GM23338 (cell line): Measurements from ENCODE around the gene TMSB4X. TPM values are rescaled to one million over a fixed set of nuclear protein-coding genes. Genes with fewer than 3 reads are reported as not detected.

Experiments used
- EZH2phosphoT487 ChIP-seq: fragments of 200-600 bp; sonication (generic); IDR thresholded peaks from one replicate; pipeline ENCODE4 v1.8.1; 2018; ENCODE audit warnings: antibody characterized with exemption; ENCODE audit not compliant: unreplicated experiment
- NANOG ChIP-seq: IDR thresholded peaks from 2 replicates; pipeline ENCODE4 v1.6.1; 2016; ENCODE audit warnings: antibody characterized with exemption, borderline replicate concordance
- STAT1 ChIP-seq: IDR thresholded peaks from one replicate; pipeline ENCODE4 v1.6.1; 2016; ENCODE audit warnings: antibody characterized with exemption; ENCODE audit not compliant: unreplicated experiment
- ZNF114 ChIP-seq: fragments of 250-450 bp; sonication (Bioruptor Pico); IDR thresholded peaks from 2 replicates; pipeline ENCODE4 v1.5.0; 2020; ENCODE audit warnings: mild to moderate bottlenecking, moderate library complexity
- ZNF331 ChIP-seq: fragments of 250-450 bp; sonication (Bioruptor Pico); IDR thresholded peaks from 2 replicates; pipeline ENCODE4 v1.5.0; 2020; ENCODE audit warnings: low read depth, mild to moderate bottlenecking, moderate library complexity
- polyA plus RNA-seq: library from polyadenylated mRNA; unstranded; fragments of >200 nt; fragmentation: Nextera tagmentation; extraction: Ambion mirVana; gene quantifications from 2 replicates; pipeline ENCODE4 v1.2.1, GENCODE V29; 2016
- total RNA-seq: library from RNA; depleted of rRNA; stranded (reverse); fragments of >200 nt; shearing (Covaris generic); gene quantifications from 2 replicates; pipeline ENCODE4 v1.2.3, GENCODE V29; 2014
- TF ChIP-seq, protein P1 (sequence below): fragments of 250-450 bp; sonication (Bioruptor Pico); IDR thresholded peaks from 2 replicates; pipeline ENCODE4 v1.5.0; 2020; ENCODE audit warnings: mild to moderate bottlenecking, moderate library complexity
- TF ChIP-seq, protein P2 (sequence below), 2 experiments: fragments of 200-600 bp in 1 of 2; sonication (generic) in 1 of 2; conservative IDR thresholded peaks; 2 replicates each; pipeline versions ENCODE4 v1.5.1 to v1.6.1; 2016 to 2017; ENCODE audit warnings: antibody characterized with exemption in 2 of 2, low read depth in 2 of 2, mild to moderate bottlenecking in 2 of 2, moderate library complexity in 1 of 2

Gene TMSB4X
- total and polyA plus RNA-seq, 2 experiments from 2014 or later: 999 to 6,191 TPM

DNA sequence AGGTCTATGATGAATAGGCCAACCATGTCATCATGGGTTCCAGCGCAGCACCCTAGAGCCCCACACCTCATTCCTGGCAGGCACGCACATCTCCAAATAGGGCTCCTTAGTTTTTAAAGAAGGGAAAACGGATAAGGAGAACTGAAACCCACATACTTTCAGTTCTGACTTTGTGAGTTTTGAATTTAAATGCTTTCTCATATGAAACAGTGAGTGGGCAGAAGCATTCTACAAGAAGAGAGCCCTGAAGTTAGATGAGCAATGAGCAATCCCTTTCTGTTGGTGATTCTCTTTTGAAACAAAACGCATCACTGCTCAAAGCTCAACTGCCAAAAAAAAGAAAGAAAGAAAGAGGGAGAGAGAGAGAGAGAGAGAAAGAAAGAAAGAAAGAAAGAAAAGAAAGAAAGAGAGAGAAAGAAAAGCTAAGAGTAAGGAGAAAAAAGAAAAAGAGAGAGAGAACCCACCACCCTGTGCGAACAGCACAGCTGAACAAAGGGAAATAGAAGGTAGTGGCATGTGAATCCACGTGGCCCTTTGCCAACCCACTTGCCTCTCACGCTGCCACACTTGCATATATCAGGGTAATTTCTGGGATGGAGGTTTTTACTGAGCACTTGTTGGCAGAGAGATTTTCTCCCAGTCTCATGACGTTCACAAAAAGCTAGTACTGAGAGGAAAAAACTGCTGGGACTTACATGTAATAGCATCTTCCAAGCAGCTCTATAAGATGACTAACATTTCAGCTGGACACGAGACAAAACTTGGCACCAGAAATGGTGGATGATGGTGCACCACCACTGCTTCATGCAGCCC lies 31.0 kb downstream of the TMSB4X start (continued):
- TF ChIP-seq, protein P1, sequence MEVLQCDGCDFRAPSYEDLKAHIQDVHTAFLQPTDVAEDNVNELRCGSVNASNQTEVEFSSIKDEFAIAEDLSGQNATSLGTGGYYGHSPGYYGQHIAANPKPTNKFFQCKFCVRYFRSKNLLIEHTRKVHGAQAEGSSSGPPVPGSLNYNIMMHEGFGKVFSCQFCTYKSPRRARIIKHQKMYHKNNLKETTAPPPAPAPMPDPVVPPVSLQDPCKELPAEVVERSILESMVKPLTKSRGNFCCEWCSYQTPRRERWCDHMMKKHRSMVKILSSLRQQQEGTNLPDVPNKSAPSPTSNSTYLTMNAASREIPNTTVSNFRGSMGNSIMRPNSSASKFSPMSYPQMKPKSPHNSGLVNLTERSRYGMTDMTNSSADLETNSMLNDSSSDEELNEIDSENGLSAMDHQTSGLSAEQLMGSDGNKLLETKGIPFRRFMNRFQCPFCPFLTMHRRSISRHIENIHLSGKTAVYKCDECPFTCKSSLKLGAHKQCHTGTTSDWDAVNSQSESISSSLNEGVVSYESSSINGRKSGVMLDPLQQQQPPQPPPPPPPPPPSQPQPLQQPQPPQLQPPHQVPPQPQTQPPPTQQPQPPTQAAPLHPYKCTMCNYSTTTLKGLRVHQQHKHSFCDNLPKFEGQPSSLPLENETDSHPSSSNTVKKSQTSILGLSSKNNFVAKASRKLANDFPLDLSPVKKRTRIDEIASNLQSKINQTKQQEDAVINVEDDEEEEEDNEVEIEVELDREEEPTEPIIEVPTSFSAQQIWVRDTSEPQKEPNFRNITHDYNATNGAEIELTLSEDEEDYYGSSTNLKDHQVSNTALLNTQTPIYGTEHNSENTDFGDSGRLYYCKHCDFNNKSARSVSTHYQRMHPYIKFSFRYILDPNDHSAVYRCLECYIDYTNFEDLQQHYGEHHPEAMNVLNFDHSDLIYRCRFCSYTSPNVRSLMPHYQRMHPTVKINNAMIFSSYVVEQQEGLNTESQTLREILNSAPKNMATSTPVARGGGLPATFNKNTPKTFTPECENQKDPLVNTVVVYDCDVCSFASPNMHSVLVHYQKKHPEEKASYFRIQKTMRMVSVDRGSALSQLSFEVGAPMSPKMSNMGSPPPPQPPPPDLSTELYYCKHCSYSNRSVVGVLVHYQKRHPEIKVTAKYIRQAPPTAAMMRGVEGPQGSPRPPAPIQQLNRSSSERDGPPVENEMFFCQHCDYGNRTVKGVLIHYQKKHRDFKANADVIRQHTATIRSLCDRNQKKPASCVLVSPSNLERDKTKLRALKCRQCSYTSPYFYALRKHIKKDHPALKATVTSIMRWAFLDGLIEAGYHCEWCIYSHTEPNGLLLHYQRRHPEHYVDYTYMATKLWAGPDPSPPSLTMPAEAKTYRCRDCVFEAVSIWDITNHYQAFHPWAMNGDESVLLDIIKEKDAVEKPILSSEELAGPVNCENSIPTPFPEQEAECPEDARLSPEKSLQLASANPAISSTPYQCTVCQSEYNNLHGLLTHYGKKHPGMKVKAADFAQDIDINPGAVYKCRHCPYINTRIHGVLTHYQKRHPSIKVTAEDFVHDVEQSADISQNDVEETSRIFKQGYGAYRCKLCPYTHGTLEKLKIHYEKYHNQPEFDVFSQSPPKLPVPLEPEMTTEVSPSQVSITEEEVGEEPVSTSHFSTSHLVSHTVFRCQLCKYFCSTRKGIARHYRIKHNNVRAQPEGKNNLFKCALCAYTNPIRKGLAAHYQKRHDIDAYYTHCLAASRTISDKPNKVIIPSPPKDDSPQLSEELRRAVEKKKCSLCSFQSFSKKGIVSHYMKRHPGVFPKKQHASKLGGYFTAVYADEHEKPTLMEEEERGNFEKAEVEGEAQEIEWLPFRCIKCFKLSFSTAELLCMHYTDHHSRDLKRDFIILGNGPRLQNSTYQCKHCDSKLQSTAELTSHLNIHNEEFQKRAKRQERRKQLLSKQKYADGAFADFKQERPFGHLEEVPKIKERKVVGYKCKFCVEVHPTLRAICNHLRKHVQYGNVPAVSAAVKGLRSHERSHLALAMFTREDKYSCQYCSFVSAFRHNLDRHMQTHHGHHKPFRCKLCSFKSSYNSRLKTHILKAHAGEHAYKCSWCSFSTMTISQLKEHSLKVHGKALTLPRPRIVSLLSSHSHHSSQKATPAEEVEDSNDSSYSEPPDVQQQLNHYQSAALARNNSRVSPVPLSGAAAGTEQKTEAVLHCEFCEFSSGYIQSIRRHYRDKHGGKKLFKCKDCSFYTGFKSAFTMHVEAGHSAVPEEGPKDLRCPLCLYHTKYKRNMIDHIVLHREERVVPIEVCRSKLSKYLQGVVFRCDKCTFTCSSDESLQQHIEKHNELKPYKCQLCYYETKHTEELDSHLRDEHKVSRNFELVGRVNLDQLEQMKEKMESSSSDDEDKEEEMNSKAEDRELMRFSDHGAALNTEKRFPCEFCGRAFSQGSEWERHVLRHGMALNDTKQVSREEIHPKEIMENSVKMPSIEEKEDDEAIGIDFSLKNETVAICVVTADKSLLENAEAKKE (CRISPR knock-in tag): no peak
- TF ChIP-seq ZNF331 (CRISPR knock-in tag) (no peak), NANOG (no peak), STAT1 (no peak), EZH2phosphoT487 (no peak), ZNF114 (no peak)
- TF ChIP-seq, protein P2, sequence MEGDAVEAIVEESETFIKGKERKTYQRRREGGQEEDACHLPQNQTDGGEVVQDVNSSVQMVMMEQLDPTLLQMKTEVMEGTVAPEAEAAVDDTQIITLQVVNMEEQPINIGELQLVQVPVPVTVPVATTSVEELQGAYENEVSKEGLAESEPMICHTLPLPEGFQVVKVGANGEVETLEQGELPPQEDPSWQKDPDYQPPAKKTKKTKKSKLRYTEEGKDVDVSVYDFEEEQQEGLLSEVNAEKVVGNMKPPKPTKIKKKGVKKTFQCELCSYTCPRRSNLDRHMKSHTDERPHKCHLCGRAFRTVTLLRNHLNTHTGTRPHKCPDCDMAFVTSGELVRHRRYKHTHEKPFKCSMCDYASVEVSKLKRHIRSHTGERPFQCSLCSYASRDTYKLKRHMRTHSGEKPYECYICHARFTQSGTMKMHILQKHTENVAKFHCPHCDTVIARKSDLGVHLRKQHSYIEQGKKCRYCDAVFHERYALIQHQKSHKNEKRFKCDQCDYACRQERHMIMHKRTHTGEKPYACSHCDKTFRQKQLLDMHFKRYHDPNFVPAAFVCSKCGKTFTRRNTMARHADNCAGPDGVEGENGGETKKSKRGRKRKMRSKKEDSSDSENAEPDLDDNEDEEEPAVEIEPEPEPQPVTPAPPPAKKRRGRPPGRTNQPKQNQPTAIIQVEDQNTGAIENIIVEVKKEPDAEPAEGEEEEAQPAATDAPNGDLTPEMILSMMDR (conservative IDR thresholded peaks at IDR 0.05; ENCODE audit: low read depth in 2 of 2): no peak
